GM12878 (cell line): ENCODE results near the gene MEIKIN. TPM values are rescaled to one million over a fixed set of nuclear protein-coding genes. Genes with fewer than 3 reads are reported as not detected.

Experiments used
- ATAC-seq: fragments of 200-7000 bp; cut with Tn5 transposase; 3 replicates; pipeline ENCODE4 v1.9.1; 2020; ENCODE audit warnings: mild to moderate bottlenecking, moderate library complexity
- BruUV-seq: library from RNA; stranded (reverse); fragments of 400-500 nt; replicated peaks from 2 replicates; lab custom pipeline; 2021; lab: Mats Ljungman, UMichigan
- CTCF ChIA-PET: fragments of 300-600 bp; sonication (Branson Sonifier 250); formaldehyde crosslinking; extraction: SDS; loops from one replicate; lab custom pipeline; 2021; ENCODE audit warnings: inconsistent platforms; lab: Yijun Ruan, JAX
- POLR2A ChIA-PET: fragments of 350-600 bp; formaldehyde crosslinking; extraction: SDS; loops from one replicate; lab custom pipeline; 2021; ENCODE audit warnings: inconsistent platforms; lab: Charles Lee
- RAD21 ChIA-PET: fragments of 300-600 bp; sonication (Branson Sonifier 250); formaldehyde crosslinking; loops from one replicate; lab custom pipeline; 2023; ENCODE audit warnings: antibody characterized with exemption; ENCODE audit not compliant: unreplicated experiment; lab: Charles Lee
- SMC1A ChIA-PET: fragments of 300-600 bp; sonication (Branson Sonifier 250); formaldehyde crosslinking; loops from one replicate; lab custom pipeline; 2023; ENCODE audit not compliant: unreplicated experiment, uncharacterized antibody; lab: Charles Lee
- DNase-seq: peaks from one replicate; pipeline ENCODE4 v3.0.0-alpha.2; 2011; ENCODE audit warnings: low read depth, low spot score
- FAIRE-seq: peaks from 3 replicates; lab custom pipeline; 2011; peaks lifted over from hg19 to GRCh38; lab: Jason Lieb, UNC
- H2AFZ ChIP-seq: 2 replicates; pipeline ENCODE4 v1.6.0; 2011; ENCODE audit warnings: low read depth, low read length, control low read depth; ENCODE audit not compliant: control insufficient read depth
- H3K27ac ChIP-seq: 2 replicates; pipeline ENCODE4 v1.5.1; 2011; ENCODE audit warnings: control low read depth; ENCODE audit not compliant: control insufficient read depth, insufficient read depth
- H3K27me3 ChIP-seq, 2 experiments: replicated peaks in 1 of 2; 2 replicates each; pipeline versions ENCODE4 v1.6.0 to v1.6.1; 2011; ENCODE audit warnings: low read length in 1 of 2; ENCODE audit not compliant: control insufficient read depth in 2 of 2, insufficient read depth in 2 of 2
- H3K36me3 ChIP-seq, 2 experiments: 2 replicates each; pipeline ENCODE4 v1.5.1; 2011; ENCODE audit warnings: low read length in 1 of 2; ENCODE audit not compliant: control insufficient read depth in 2 of 2, insufficient read depth in 2 of 2
- H3K4me1 ChIP-seq: 2 replicates; pipeline ENCODE4 v1.6.1; 2011; ENCODE audit warnings: mild to moderate bottlenecking, low read length, moderate library complexity, mixed read lengths; ENCODE audit not compliant: control insufficient read depth, insufficient read depth
- H3K4me2 ChIP-seq: 2 replicates; pipeline ENCODE4 v1.6.0; 2011; ENCODE audit warnings: control low read depth; ENCODE audit not compliant: control insufficient read depth, insufficient read depth
- H3K4me3 ChIP-seq: fragments of 200-600 bp; sonication (generic); 2 replicates; pipeline ENCODE4 v1.5.1; 2016
- H3K79me2 ChIP-seq: 2 replicates; pipeline ENCODE4 v1.6.0; 2011; ENCODE audit warnings: low read length; ENCODE audit not compliant: control insufficient read depth, insufficient read depth
- H3K9ac ChIP-seq: 2 replicates; pipeline ENCODE4 v1.8.0; 2011; ENCODE audit warnings: low read length, control low read depth, mixed read lengths; ENCODE audit not compliant: control insufficient read depth, insufficient read depth
- H3K9me3 ChIP-seq: replicated peaks from 3 replicates; pipeline ENCODE4 v1.5.1; 2011; ENCODE audit warnings: mild to moderate bottlenecking, low read length; ENCODE audit not compliant: control insufficient read depth, insufficient read depth
- H4K20me1 ChIP-seq: 2 replicates; pipeline ENCODE4 v1.6.0; 2011; ENCODE audit not compliant: control insufficient read depth, insufficient read depth
- BMI1 ChIP-seq: fragments of 450-650 bp; IDR thresholded peaks from 2 replicates; pipeline ENCODE4 v1.6.1; 2016; ENCODE audit warnings: mild to moderate bottlenecking, moderate library complexity, borderline replicate concordance
- CEBPZ ChIP-seq: fragments of 150-350 bp; IDR thresholded peaks from 2 replicates; pipeline ENCODE4 v1.6.1; 2016; ENCODE audit warnings: low read depth, low read length
- ESRRA ChIP-seq: IDR thresholded peaks from 2 replicates; pipeline ENCODE4 v1.6.1; 2012; ENCODE audit warnings: mild to moderate bottlenecking, low read length, improper control_type of control experiment
- IRF5 ChIP-seq: fragments of 450-650 bp; IDR thresholded peaks from 2 replicates; pipeline ENCODE4 v1.6.1; 2017; ENCODE audit warnings: borderline replicate concordance
- JUND ChIP-seq: IDR thresholded peaks from 2 replicates; pipeline ENCODE4 v1.6.1; 2012; ENCODE audit warnings: low read depth, mild to moderate bottlenecking, low read length, improper control_type of control experiment, moderate library complexity
- NFYB ChIP-seq: IDR thresholded peaks from 2 replicates; pipeline ENCODE4 v1.6.1; 2011; ENCODE audit warnings: low read depth, mild to moderate bottlenecking, low read length, improper control_type of control experiment, moderate library complexity; ENCODE audit not compliant: insufficient read depth
- REST ChIP-seq: IDR thresholded peaks from 2 replicates; pipeline ENCODE4 v1.6.1; 2012; ENCODE audit warnings: mild to moderate bottlenecking, low read depth, low read length
- ZNF207 ChIP-seq: fragments of 450-650 bp; IDR thresholded peaks from 2 replicates; pipeline ENCODE4 v1.6.1; 2014; ENCODE audit warnings: antibody characterized with exemption, mild to moderate bottlenecking, borderline replicate concordance
- WGBS: methylation state at CpG from one replicate; pipeline ENCODE4 v1.1.6; 2016; ENCODE audit warnings: low lambda C conversion rate; ENCODE audit not compliant: insufficient replicate concordance, insufficient coverage; ENCODE audit errors: missing lambda C conversion rate; 5-methylcytosine and 5-hydroxymethylcytosine counted together
- in situ Hi-C: fragments of 300-500 bp; cut with MboI; formaldehyde crosslinking; loops from 9 replicates; pipeline ENCODE4 v1.14.3; 2018; ENCODE audit warnings: mixed read lengths
- intact Hi-C: fragments of 100-400 bp; cut with micrococcal nuclease; formaldehyde crosslinking; loops from one replicate; pipeline ENCODE4 v1.14.2; 2022; ENCODE audit not compliant: unreplicated experiment
- polyA plus RNA-seq, 11 experiments: library from polyadenylated mRNA; depleted of rRNA in 4 of 11; unstranded in 6 of 11; stranded (reverse) in 5 of 11; fragments of >200 nt; fragmentation: Nextera tagmentation in 4 of 11; fragmentation: Illumina TruSeq in 1 of 11; extraction: Ambion mirVana in 4 of 11; extraction: Trizol in 1 of 11; gene quantifications; 1 replicate in 1 of 11; 2 replicates in 10 of 11; pipeline versions ENCODE4 v1.2.1 to v1.2.3, GENCODE V29; 2011 to 2016; ENCODE audit warnings: inconsistent platforms in 2 of 11, missing spikeins in 2 of 11, low read depth in 1 of 11
- total RNA-seq, 4 experiments: library from RNA; depleted of rRNA in 3 of 4; stranded (reverse); fragments of >200 nt in 3 of 4; fragmentation: Illumina TruSeq in 1 of 4; extraction: Trizol in 1 of 4; gene quantifications; 2 replicates each; pipeline versions ENCODE4 v1.2.1 to v1.2.3, GENCODE V29; 2013 to 2021

The MEIKIN gene
- total and polyA plus RNA-seq, 10 of the 15 experiments (the other 5 are each of a cell fraction or from before 2014, with no cell fraction given): not detected

- Histone ChIP-seq H2AFZ (peak overlapping the region; percentile 12; the same call in 1 of the 2 replicates), H3K4me2 (0 out of 2 replicates have a peak overlapping the region, but pooled peaks have one; percentile 7), H3K9ac (no peak overlapping the region), H3K36me3 (no peaks in the 10 kb centered on the region), H3K27me3 (no peaks in the 10 kb centered on the region), H3K4me3 (no peak overlapping the region), H4K20me1 (no peaks in the 10 kb centered on the region), H3K79me2 (no peaks in the 10 kb centered on the region), H3K4me1 (peaks cover 6% of the 10 kb centered on the region; the same call in 1 of the 2 replicates), H3K27ac (no peak overlapping the region), H3K9me3 (no peaks in the 10 kb centered on the region)
- intact Hi-C loops: no loop called here
- ChIA-PET SMC1A (no interaction called here), POLR2A (no interaction called here), CTCF (no interaction called here), RAD21 (interaction anchor here (0.5 kb wide), 1 partner anchor 705 kb away, joined by 4 read pairs; no protein-coding TSS in a partner anchor)
- no peak for DNase-seq
- in situ Hi-C loops: no loop called here
- ATAC-seq: no peak
- no peak for FAIRE-seq
- WGBS: 31% methylated on average over 2 of the region's 2 CpGs
- no TSS peak for BruUV-seq
- TF ChIP-seq IRF5 (no peak), BMI1 (no peak), JUND (no peak), CEBPZ (no peak), REST (no peak), ZNF207 (no peak), NFYB (no peak), ESRRA (no peak)
Observed at GRCh38 chr5:131818001-131818724, 127.3 kb downstream of the MEIKIN start.
